Astrocyte of the cerebellum (primary cell): ENCODE measurements around the gene ZBTB21.
A peak's percentile ranks its signal among the peaks of the same experiment; 100 is the strongest.
"Not testable (repeated sequence)": the region's sequence is repeated elsewhere in the genome, so short reads cannot be mapped to it uniquely, and the experiment has no call there.

ENCODE experiments used
- DNase-seq: peaks from one replicate; pipeline ENCODE4 v3.0.0-alpha.2; 2011; ENCODE audit warnings: low read depth
- H3K4me3 ChIP-seq: 2 replicates; pipeline ENCODE4 v1.5.1; 2011; ENCODE audit warnings: mild to moderate bottlenecking, low read depth, low read length, moderate library complexity
- CTCF ChIP-seq: IDR thresholded peaks from 2 replicates; pipeline ENCODE4 v1.5.1; 2012; ENCODE audit warnings: low read length, low read depth, moderate library complexity, mild to moderate bottlenecking; ENCODE audit errors: missing control alignments
- in situ Hi-C: cut with HindIII; loops from 2 replicates; pipeline ENCODE4 v1.10.0; 2017; ENCODE audit warnings: low sequenced_read_pairs

The ZBTB21 gene

GRCh38 chr21:41961753-41962152 lies 48.4 kb downstream of the ZBTB21 start:
- no peak for TF ChIP-seq CTCF
- H3K4me3 ChIP-seq = no peak overlapping the region
- in situ Hi-C loops = loop anchor here (5.0 kb wide), 1 partner anchor 46 kb away; no protein-coding TSS in a partner anchor
- DNase-seq = no peak

- no peak for TF ChIP-seq CTCF
- in situ Hi-C loops = loop anchor here (5.0 kb wide), 1 partner anchor 46 kb away; no protein-coding TSS in a partner anchor
- DNase-seq = no peak
- no peak overlapping the region for H3K4me3 ChIP-seq
These were observed 48.9 kb downstream of the ZBTB21 start for GRCh38 chr21:41961282-41961701.

GRCh38 chr21:41960386-41960785 lies 49.8 kb downstream of the ZBTB21 start:
- DNase-seq = no peak
- H3K4me3 ChIP-seq = no peak overlapping the region
- in situ Hi-C loops = loop anchor here (5.0 kb wide), 1 partner anchor 47 kb away; no protein-coding TSS in a partner anchor
- no peak for TF ChIP-seq CTCF

- DNase-seq, H3K4me3 ChIP-seq: not testable (repeated sequence)
- in situ Hi-C loops = loop anchor here (5.0 kb wide), 1 partner anchor 48 kb away; no protein-coding TSS in a partner anchor
These were observed 50.5 kb downstream of the ZBTB21 start for GRCh38 chr21:41959697-41960096.

GRCh38 chr21:41958886-41959563 lies 51.1 kb downstream of the ZBTB21 start:
- H3K4me3 ChIP-seq = no peak overlapping the region
- DNase-seq = no peak
- in situ Hi-C loops = no loop called here
- no peak for TF ChIP-seq CTCF

GRCh38 chr21:41957991-41958766 lies 52.0 kb downstream of the ZBTB21 start:
- peak; percentile 51 for TF ChIP-seq CTCF
- H3K4me3 ChIP-seq = no peak overlapping the region
- in situ Hi-C loops = no loop called here
- DNase-seq = peak; percentile 93
